DMS 273 (cell line): Measurements from ENCODE around the gene TEKTIP1.

ENCODE experiments used
- DNase-seq: peaks from one replicate; lab custom pipeline; 2025; ENCODE audit not compliant: unreplicated experiment; lab: John Stamatoyannopoulos, UW

TEKTIP1 gene

DNA sequence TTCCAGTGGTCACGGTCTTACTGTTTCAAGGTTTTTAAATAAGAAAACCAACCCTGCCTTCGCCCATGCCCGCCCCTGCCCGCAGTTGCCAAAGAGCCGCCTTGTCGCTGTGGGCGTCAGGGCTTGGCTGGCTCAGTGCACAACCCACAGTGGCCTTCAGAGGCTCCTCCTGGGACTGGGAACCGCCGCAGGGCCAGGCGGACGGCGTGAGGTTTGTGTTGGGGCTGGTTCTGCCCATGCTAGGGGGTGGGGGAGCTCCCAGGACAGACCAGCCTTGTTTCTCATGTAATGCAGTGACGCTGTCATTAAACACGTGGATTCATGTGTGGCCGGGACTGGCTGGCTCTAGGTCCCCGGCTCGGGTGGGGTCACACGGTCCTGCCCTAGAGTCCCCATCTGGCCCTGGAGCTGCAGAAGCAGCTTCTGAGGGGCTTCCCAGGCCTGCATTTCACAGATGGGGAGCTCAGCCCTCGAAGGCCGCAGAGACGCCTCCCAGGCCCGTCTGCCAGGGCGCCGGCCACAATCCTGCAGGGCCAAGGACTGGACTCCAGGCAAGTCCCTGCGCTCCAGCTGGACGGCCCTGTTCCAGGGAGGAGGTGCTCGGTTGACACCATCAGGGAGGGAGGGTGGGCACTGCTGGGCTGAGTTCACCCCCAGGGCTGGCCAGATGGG lies 2.4 kb upstream of the TEKTIP1 start:
- peak; percentile 48 for DNase-seq

DNA sequence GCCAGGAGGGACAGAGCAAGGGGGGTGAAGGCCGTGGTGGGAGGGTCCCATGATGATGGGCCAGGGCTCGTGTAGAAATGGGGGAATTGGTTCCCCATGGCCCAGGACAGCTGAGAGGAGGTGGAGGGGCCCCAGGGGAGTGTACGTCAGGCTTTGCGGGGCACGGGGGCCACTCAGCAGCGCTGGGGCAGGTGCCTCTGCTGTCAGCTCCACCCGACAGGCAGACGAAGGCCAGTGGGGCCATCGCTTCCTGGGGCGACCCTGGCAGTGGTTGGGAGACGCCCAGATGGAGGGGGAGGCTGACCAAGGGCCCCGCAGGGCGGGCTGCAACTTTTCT lies 1.9 kb upstream of the TEKTIP1 start:
- no peak for DNase-seq

DNA sequence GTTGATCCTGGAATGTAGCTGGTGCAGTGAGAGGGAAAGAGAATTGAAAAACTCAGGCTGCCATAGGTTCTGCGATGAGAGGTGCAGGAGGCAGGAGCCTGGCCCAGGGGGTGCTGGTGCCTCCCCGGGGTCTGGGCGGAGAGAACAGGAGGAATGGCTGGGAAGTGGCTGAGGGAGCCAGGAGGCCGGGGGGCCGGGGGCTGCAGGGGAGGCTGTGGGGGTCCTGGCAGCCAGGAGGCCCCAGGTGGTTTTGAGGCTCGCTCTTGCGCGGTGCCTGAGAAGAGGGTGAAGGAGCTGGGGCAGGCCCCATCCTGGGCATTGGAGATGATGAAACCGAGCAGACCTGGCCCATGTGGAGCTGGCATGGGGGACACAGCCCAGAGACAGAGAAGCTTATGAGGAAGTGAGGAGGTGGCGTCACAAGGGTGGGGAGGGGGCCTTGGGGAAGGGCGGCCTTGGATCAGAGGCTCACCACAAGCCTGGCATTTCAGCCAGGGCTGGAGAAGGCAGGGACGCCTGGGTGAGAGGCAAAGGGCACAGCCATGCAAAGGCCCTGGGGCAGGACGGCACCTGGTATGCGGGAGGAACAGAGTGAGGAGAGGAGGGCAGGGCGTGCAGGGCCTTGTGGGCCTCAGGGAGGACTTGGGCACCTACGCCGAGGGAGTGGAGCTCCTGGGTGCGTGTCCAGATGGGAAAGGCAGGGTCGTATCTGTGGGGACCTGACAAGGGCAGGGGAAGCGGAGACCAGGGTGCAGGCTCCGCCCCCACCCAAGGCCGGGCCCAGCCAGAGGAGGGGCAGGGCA lies 1.3 kb upstream of the TEKTIP1 start:
- DNase-seq, result peak; percentile 54

DNA sequence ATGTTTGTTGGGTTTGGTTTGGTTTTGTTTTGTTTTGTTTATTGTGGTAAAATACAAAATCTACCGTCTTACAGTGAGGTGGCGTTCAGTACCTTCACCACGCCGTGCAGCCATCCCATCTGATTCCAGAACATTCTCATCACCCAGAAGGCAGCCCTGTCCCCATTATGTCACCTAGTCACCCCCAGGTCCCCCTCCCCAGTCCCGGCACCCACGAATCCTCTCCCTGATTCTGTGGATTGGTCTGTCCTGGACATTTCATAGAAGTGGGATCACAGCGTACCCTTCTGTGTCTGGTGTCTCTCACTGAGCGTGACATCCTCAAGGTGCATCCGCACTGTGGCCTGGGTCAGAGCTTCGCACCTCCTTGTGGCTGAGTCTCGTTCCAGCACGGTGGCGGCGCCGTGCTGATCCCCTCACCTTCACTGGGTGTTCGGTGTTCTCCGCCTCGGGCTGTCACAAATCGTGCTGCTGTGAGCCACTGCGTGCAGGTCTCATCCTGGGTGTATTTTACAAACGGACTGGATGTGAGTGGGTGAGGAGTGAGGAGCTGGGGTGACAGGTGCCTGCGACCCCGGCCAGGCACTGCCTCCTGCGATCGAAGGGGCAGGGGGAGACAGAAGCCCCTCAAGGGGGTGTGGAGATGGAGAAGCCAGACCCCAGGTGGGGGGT lies 580 bp upstream of the TEKTIP1 start:
- peak; percentile 45 for DNase-seq

GRCh38 chr19:3539756-3540118 lies 763 bp downstream of the TEKTIP1 start:
- no peak for DNase-seq

GRCh38 chr19:3543150-3544057 lies 4.4 kb downstream of the TEKTIP1 start:
- DNase-seq, result no peak

- no peak for DNase-seq
These were observed 5.0 kb downstream of the TEKTIP1 start for GRCh38 chr19:3544058-3544376.

GRCh38 chr19:3544742-3545668 lies 6.0 kb downstream of the TEKTIP1 start:
- peak; percentile 77 for DNase-seq

- DNase-seq, result no peak
These were observed 6.7 kb downstream of the TEKTIP1 start for GRCh38 chr19:3545669-3546034.

GRCh38 chr19:3546119-3546518 lies 7.1 kb downstream of the TEKTIP1 start:
- DNase-seq, result no peak

- peak; percentile 57 for DNase-seq
These were observed 8.3 kb downstream of the TEKTIP1 start for GRCh38 chr19:3547301-3547731.

DNA sequence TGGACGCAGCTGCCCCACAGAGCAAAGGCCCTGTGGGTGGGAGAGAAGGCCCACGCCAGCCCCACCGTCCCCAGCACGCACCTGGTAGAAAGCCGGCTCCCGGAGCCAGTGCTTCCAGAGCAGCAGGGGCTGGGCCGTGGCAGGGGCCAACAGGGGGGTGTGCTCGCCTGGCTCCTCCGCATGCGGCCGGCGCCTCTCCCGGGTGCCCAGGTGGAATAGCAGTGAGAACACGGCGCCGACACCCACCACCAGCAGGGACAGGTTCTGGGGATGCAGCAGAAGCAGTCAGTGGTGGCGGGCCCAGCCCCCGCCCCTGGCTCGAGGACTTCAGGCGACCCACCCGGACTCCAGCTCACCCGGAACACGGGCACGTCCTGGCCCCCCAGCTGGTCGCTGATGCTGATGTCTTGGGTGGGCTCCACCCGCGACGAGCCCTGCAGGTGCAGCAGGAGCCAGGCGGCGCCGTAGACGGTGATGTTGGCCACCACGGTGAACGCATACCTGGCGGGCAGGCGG lies 8.9 kb downstream of the TEKTIP1 start:
- no peak for DNase-seq

- DNase-seq, result no peak
These were observed 9.6 kb downstream of the TEKTIP1 start for GRCh38 chr19:3548606-3549005.

DNA sequence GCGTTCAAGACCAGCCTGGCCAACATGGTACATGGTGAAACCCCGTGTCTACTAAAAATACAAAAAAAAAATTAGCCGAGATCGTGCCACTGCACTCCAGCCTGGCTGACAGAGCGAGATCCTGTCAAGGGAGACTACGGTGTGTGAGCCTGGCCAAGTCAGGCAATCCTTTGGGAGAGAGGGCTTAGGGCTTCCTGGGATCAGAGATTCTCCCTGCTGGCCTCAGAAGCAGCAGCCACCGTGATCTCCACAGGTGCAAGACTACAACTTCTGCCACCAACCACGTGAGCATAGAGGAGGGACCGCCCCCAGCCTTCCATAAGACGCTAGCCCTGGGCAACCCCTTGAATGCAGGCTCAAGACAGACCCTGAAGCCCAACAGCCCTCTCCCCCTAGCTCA lies 10.8 kb downstream of the TEKTIP1 start:
- no peak for DNase-seq

DNA sequence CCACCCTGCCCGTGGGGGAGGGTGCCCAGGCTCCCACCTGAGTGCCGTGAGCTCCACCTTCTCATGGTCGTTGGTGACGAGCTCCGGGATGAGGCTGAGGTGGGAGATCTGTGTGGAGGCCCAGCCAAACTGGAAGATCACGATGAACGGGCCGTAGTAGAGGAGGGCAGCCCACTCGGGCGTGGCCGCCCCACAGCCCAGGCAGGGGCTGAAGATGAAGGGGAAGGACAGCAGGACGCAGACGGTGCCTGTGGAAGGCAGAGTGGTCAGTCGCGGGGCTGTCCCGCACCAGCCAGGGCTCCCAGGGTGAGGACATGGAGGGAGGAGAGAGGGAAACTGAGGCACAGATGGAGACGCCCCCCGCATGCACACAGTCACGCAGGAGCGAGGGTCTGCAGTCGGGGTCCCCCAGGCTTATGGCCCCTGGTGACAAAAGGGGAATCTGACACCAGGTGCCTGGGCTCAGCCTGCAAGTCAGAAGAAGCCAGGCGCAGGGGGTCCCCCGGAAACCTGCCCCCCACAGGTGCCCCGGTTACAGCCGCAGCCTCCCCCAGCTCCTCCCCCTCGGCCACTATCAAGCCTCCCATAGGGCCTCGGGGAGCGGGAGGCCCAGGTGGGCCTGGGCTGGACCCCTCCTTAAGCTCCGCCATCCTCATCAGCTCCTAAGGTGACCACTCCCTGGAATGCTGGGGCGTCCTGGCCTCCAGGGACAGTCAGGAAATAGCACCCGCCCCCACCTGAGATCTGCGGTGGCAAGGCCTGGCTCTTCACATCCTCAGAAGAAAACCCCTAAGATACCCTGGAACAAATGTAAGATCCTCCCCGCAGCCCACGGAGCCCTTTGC lies 12.2 kb downstream of the TEKTIP1 start:
- DNase-seq, result no peak

DNA sequence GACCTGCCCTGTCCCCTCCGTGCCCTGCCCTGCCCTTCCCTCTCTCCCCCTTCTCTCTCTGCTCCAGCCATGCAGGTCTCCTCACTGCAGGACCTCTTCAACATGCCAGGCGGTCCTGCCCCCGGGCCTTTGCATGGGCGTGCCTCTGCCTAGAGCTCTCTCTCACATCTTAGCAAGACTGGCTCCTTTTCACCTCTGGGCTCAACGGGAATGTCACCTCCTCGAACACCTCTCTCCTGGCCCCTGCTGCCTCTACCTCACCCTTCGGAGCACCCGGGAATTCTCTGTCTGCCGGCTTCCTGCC lies 12.8 kb downstream of the TEKTIP1 start:
- DNase-seq, result no peak

DNA sequence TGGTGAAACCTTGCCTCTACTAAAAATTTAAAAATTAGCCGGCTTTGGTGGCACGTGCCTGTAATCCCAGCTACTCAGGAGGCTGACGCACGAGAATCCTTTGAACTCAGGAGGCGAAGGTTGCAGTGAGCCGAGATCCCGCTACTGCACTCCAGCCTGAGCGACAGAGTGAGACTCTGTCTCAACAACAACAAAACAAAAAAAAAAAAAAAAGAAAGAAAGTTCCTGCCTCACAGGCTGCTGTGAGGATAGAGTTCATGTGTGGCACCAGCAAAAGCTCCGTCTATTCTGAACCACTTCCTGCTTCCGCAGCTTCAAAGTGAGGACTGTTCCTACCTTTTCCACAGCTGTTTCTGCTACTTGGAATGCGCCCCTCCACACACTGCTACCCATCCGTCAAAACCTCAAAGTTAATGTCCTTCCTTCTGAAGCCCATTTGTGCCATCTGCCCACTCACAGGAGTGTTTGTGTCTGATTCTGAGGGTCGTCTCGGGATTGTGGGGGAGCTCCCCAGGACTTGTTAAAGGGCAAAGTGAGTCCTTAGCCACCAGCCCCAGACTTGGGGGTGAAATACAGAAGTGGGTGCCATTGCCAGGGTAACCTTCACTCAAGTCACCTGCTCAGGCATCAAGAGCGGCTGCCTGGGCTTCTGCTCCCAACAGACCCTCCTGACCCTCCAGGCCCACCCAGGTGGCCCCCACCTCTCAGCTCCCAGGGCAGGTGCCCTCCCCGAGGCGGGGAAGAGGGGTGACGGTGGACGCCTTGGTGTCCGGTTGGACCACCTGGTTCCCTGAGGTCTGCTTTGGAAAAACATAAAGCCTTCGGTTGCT lies 15.5 kb downstream of the TEKTIP1 start:
- no peak for DNase-seq

DNA sequence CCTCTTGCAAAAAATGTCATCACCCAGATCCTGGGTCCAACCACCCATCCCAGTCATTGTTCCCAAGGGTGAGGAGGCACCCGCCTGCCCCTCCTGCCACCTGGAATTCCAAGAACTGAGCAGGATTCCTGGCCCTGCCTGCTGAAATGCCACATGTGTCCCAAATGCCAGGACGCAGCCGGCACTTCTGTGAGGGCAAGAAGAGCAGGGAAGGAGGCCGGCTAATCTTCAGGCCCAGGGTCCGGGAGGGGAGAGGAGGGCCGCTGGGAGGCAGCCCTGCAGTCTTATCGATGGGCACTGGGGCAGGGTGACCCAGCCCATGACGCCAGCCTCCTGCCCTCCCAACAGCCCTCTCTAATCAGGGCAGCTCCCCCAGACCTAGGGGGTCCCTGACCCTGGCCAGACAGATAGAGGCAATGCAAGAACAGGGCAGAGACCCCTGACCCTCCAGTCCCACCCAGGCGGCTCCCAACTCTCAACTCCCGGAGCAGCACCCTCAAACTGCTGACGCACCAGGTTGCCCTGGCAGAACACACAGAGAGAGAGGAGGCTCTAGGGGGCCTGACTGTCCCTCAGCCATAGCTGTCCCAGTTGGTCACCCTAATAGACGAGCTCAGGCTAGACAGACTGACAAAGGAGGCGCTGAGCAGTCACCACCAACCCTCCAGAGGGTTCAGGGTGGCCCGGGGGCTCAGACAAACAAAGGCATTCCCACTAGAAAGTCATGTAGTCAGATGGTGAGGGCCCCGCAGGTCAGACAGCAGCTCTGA lies 16.9 kb downstream of the TEKTIP1 start:
- no peak for DNase-seq
